ENCODE data around the gene C6orf89.

- TF ChIP-seq CTCF (IDR thresholded peaks at IDR 0.05) (no peak), POLR2A (IDR thresholded peaks at IDR 0.05) (no peak), EP300 (IDR thresholded peaks at IDR 0.05) (no peak), POLR2AphosphoS5 (IDR thresholded peaks at IDR 0.05) (no peak)
Observed at GRCh38 chr6:36867471-36868224, 18.1 kb upstream of the C6orf89 start.
